ENCODE data around the gene ACBD3.

The ACBD3 gene

GRCh38 chr1:226110249-226111097 is 76.1 kb downstream of the ACBD3 start:
- DNase-seq, result peak; percentile 71 to 76

- DNase-seq, result peak; percentile 82 to 87
Observed at GRCh38 chr1:226109829-226110248, 76.7 kb downstream of the ACBD3 start.

GRCh38 chr1:226108935-226109828 is 77.4 kb downstream of the ACBD3 start:
- DNase-seq, result no peak

GRCh38 chr1:226107471-226108460 is 78.8 kb downstream of the ACBD3 start:
- no peak for DNase-seq

GRCh38 chr1:226104671-226105121 is 81.8 kb downstream of the ACBD3 start:
- no peak for DNase-seq

- DNase-seq, result peak; percentile 44 to 55
Observed at GRCh38 chr1:226100436-226101391, 85.8 kb downstream of the ACBD3 start.

GRCh38 chr1:226098870-226099835 is 87.4 kb downstream of the ACBD3 start:
- no peak for DNase-seq

- no peak for DNase-seq
Observed at GRCh38 chr1:226097866-226098625, 88.5 kb downstream of the ACBD3 start.

- DNase-seq, result no peak
Observed at GRCh38 chr1:226095286-226095685, 91.3 kb downstream of the ACBD3 start.

Measured in activated CD4-positive, alpha-beta T cell treated with anti-CD3 and anti-CD28 coated beads, Interleukin-2, amount 50 U/mL, for 48 hours (primary cell).